HepG2 (cell line): ENCODE data around the gene CLEC16A. TPM values are rescaled to one million over a fixed set of nuclear protein-coding genes. Genes with fewer than 3 reads are reported as not detected.

ENCODE experiments used
- KAT2B ChIP-seq: fragments of 150-350 bp; IDR thresholded peaks from 2 replicates; pipeline ENCODE4 v1.6.1; 2014; ENCODE audit warnings: low read depth, low read length, borderline replicate concordance
- MAZ ChIP-seq, 2 experiments: sonication (generic) in 1 of 2; formaldehyde crosslinking in 1 of 2; IDR thresholded peaks; 2 replicates each; pipeline versions ENCODE4 v1.5.0 to v1.6.1; 2012 to 2020; ENCODE audit warnings: low read depth in 2 of 2, mild to moderate bottlenecking in 2 of 2, borderline replicate concordance in 1 of 2, improper control_type of control experiment in 1 of 2, low read length in 1 of 2, missing genetic modification reagents in 1 of 2, moderate library complexity in 1 of 2
- NFE2 ChIP-seq: sonication (generic); formaldehyde crosslinking; IDR thresholded peaks from 2 replicates; pipeline ENCODE4 v1.4.0; 2020; ENCODE audit warnings: missing genetic modification reagents
- PCBP1 ChIP-seq: fragments of 200-400 bp; formaldehyde crosslinking; IDR thresholded peaks from 2 replicates; pipeline ENCODE4 v1.6.1; 2017; ENCODE audit warnings: mild to moderate bottlenecking, low read depth, low read length, borderline replicate concordance
- TCF7L2 ChIP-seq: IDR thresholded peaks from 2 replicates; pipeline ENCODE4 v1.6.1; 2011; ENCODE audit warnings: mild to moderate bottlenecking, low read depth, low read length, moderate library complexity
- ZBTB2 ChIP-seq: sonication (generic); formaldehyde crosslinking; IDR thresholded peaks from 2 replicates; pipeline ENCODE4 v1.8.0; 2022; ENCODE audit warnings: low read depth, missing genetic modification reagents
- ZNF10 ChIP-seq: sonication (generic); formaldehyde crosslinking; IDR thresholded peaks from 2 replicates; pipeline ENCODE4 v1.4.0; 2020; ENCODE audit warnings: mild to moderate bottlenecking, low read depth, missing genetic modification reagents, borderline replicate concordance
- ZNF337 ChIP-seq: sonication (generic); formaldehyde crosslinking; IDR thresholded peaks from 2 replicates; pipeline ENCODE4 v1.5.1; 2020; ENCODE audit warnings: missing genetic modification reagents, low read depth, mild to moderate bottlenecking, borderline replicate concordance
- ZNF609 ChIP-seq: sonication (generic); formaldehyde crosslinking; IDR thresholded peaks from 2 replicates; pipeline ENCODE4 v1.4.0; 2020; ENCODE audit warnings: mild to moderate bottlenecking, missing genetic modification reagents, borderline replicate concordance
- ZNF639 ChIP-seq: conservative IDR thresholded peaks from 2 replicates; pipeline ENCODE4 v1.6.1; 2018; ENCODE audit warnings: missing genetic modification reagents
- ZNF781 ChIP-seq: sonication (generic); formaldehyde crosslinking; IDR thresholded peaks from 2 replicates; pipeline ENCODE4 v1.5.1; 2020; ENCODE audit warnings: borderline replicate concordance, mild to moderate bottlenecking, missing genetic modification reagents; ENCODE audit errors: not compliant biosample characterization
- ZSCAN31 ChIP-seq: sonication (generic); formaldehyde crosslinking; IDR thresholded peaks from 2 replicates; pipeline ENCODE4 v1.5.0; 2020; ENCODE audit warnings: low read depth, mild to moderate bottlenecking, missing genetic modification reagents
- polyA plus RNA-seq, 8 experiments: library from polyadenylated mRNA; depleted of rRNA in 3 of 8; stranded (reverse) in 7 of 8; unstranded in 1 of 8; fragments of >200 nt; fragmentation: Illumina TruSeq in 4 of 8; extraction: Trizol in 4 of 8; gene quantifications; 2 replicates each; pipeline versions ENCODE4 v1.2.1 to v1.2.3, GENCODE V29; 2011 to 2016; ENCODE audit warnings: low read depth in 4 of 8, missing spikeins in 1 of 8, mixed read lengths in 1 of 8; ENCODE audit not compliant: insufficient read depth in 1 of 8
- total RNA-seq, 5 experiments: library from RNA; depleted of rRNA; stranded (reverse); fragments of >200 nt; fragmentation: Illumina TruSeq; extraction: Trizol; gene quantifications; 2 replicates each; pipeline ENCODE4 v1.2.3, GENCODE V29; 2016; ENCODE audit warnings: low read depth in 1 of 5

Gene CLEC16A
- total and polyA plus RNA-seq, 2 of the 13 experiments (the other 11 are each of a cell fraction or from before 2014, with no cell fraction given): 8.5 to 10.3 TPM

GRCh38 chr16:10923146-10923649 lies 21.2 kb upstream of the CLEC16A start (continued):
- TF ChIP-seq ZNF639 (CRISPR knock-in tag) (no peak), KAT2B (no peak), ZSCAN31 (CRISPR knock-in tag) (0 out of 2 replicates have a peak, but pooled peaks have one; percentile 4), ZNF781 (CRISPR knock-in tag) (peak; percentile 9), ZBTB2 (CRISPR knock-in tag) (no peak), NFE2 (CRISPR knock-in tag) (no peak), MAZ (IDR thresholded peaks at IDR 0.05; ENCODE audit: borderline replicate concordance, low read depth, low read length) (no peak), MAZ (CRISPR knock-in tag; IDR thresholded peaks at IDR 0.05; ENCODE audit: low read depth) (peak; percentile 69; the same call in 1 of the 2 replicates), ZNF337 (CRISPR knock-in tag) (0 out of 2 replicates have a peak, but pooled peaks have one; percentile 18), TCF7L2 (no peak), ZNF609 (CRISPR knock-in tag) (peak; percentile 7; the same call in 1 of the 2 replicates), PCBP1 (0 out of 2 replicates have a peak, but pooled peaks have one; percentile 36), ZNF10 (peak; percentile 60; the same call in 1 of the 2 replicates)
